Panc1 (cell line): Measurements from ENCODE around the gene PIK3R1. TPM values are rescaled to one million over a fixed set of nuclear protein-coding genes. Genes with fewer than 3 reads are reported as not detected.

Source experiments
- ATAC-seq: fragments of 200-7000 bp; cut with Tn5 transposase; 2 replicates; pipeline ENCODE4 v1.9.1; 2020; ENCODE audit warnings: mild to moderate bottlenecking, moderate library complexity
- BruUV-seq: library from RNA; stranded (reverse); fragments of 400-500 nt; replicated peaks from 2 replicates; lab custom pipeline; 2021; lab: Mats Ljungman, UMichigan
- CTCF ChIA-PET: fragments of 300-600 bp; sonication (Branson Sonifier 250); formaldehyde crosslinking; loops from one replicate; lab custom pipeline; 2022; ENCODE audit warnings: antibody characterized with exemption; lab: Charles Lee
- POLR2A ChIA-PET: fragments of 300-600 bp; sonication (Branson Sonifier 250); formaldehyde crosslinking; loops from one replicate; lab custom pipeline; 2022; ENCODE audit warnings: antibody characterized with exemption; lab: Charles Lee
- DNase-seq: peaks from one replicate; pipeline ENCODE4 v3.0.0-alpha.2; 2010; ENCODE audit warnings: low read depth, low spot score
- H3K27ac ChIP-seq: 2 replicates; pipeline ENCODE4 v1.5.1; 2011; ENCODE audit warnings: mild to moderate bottlenecking, low read length, inconsistent platforms
- H3K27me3 ChIP-seq: fragments of 200-500 bp; sonication (Bioruptor generic); 2 replicates; pipeline ENCODE4 v1.6.0; 2014; ENCODE audit warnings: low read length, inconsistent platforms; ENCODE audit not compliant: control insufficient read depth, insufficient read depth
- H3K36me3 ChIP-seq: fragments of 200-500 bp; sonication (Bioruptor generic); 2 replicates; pipeline ENCODE4 v1.5.1; 2014; ENCODE audit warnings: inconsistent platforms, mild to moderate bottlenecking, low read length, moderate library complexity; ENCODE audit not compliant: control insufficient read depth, insufficient read depth
- H3K4me1 ChIP-seq: 2 replicates; pipeline ENCODE4 v1.5.1; 2011; ENCODE audit warnings: inconsistent platforms, mild to moderate bottlenecking, low read length, moderate library complexity; ENCODE audit not compliant: control insufficient read depth, insufficient read depth
- H3K4me3 ChIP-seq, 2 experiments: 2 replicates each; pipeline ENCODE4 v1.5.1; 2011 to 2012; ENCODE audit warnings: low read depth in 2 of 2, low read length in 2 of 2, mild to moderate bottlenecking in 2 of 2, inconsistent platforms in 1 of 2, moderate library complexity in 1 of 2
- H3K9me3 ChIP-seq: fragments of 200-500 bp; sonication (Bioruptor generic); 2 replicates; pipeline ENCODE4 v1.5.1; 2014; ENCODE audit warnings: low read depth, mild to moderate bottlenecking, inconsistent platforms, low read length, moderate library complexity; ENCODE audit not compliant: control insufficient read depth, insufficient read depth
- POLR2AphosphoS5 ChIP-seq: IDR thresholded peaks from 2 replicates; pipeline ENCODE4 v1.6.1; 2012; ENCODE audit warnings: mild to moderate bottlenecking, low read depth, low read length, moderate library complexity
- SIN3A ChIP-seq: IDR thresholded peaks from 2 replicates; pipeline ENCODE4 v1.6.1; 2012; ENCODE audit warnings: low read depth, mild to moderate bottlenecking, low read length, moderate library complexity, borderline replicate concordance; ENCODE audit not compliant: insufficient read depth
- TCF7L2 ChIP-seq: IDR thresholded peaks from 2 replicates; pipeline ENCODE4 v1.6.1; 2011; ENCODE audit warnings: mild to moderate bottlenecking, low read depth, low read length, inconsistent platforms
- in situ Hi-C: cut with HindIII; loops from 2 replicates; pipeline ENCODE4 v1.10.0; 2016; ENCODE audit warnings: low sequenced_read_pairs, low pct_unique_long_range_greater_than_20kb
- intact Hi-C: fragments of 100-400 bp; cut with micrococcal nuclease; formaldehyde crosslinking; loops from one replicate; pipeline ENCODE4 v1.10.0; 2022; ENCODE audit not compliant: unreplicated experiment
- total RNA-seq: library from RNA; stranded (reverse); gene quantifications from one replicate; pipeline ENCODE4 v1.2.1, GENCODE V29; 2021; ENCODE audit not compliant: unreplicated experiment
- TF ChIP-seq, protein P1 (sequence below): fragments of 450-650 bp; IDR thresholded peaks from 2 replicates; pipeline ENCODE4 v1.5.1; 2017; ENCODE audit warnings: mild to moderate bottlenecking
- TF ChIP-seq, protein P2 (sequence below), 2 experiments: IDR thresholded peaks; 2 replicates each; pipeline ENCODE4 v1.6.1; 2011 to 2012; ENCODE audit warnings: low read depth in 2 of 2, control low read depth in 1 of 2, low read length in 1 of 2, mild to moderate bottlenecking in 1 of 2, moderate library complexity in 1 of 2; ENCODE audit not compliant: insufficient read depth in 1 of 2

PIK3R1 gene
- total RNA-seq, 1 experiment from 2014 or later: 23.4 TPM

DNA sequence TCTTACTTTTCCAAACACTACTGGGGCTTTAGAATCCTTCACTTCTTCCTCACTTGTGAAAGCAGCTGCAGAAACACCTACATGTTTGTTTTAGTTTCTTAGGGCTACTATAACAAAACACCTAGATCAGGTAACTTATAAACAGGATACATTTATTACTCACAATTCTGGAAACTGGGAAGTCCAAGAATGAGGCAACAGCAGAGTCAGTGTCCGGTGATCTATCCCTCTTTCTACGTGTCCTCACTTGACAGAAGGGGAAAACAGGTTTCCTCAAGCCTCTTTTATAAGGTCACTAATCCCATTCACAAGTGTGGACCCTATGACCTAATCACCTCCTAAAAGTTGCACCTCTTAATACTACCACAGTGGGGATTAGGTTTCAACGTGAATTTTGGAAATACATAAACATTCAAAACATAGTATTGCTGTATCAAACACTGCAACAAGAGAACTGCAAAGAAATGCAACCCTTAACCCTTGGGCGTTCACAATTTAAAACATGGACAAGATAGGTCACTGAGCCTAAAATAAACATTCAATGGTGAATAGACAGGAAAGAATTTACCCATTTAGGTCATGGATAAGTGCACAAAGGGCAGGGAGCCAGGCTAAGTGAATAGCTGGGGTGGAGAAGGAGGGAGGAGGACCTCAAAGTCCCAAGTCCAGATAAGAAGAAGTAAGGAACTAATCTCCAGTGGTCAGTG, 104.3 kb downstream of the PIK3R1 start:
- intact Hi-C loops (no loop called here), in situ Hi-C loops (no loop called here)
- no peak for DNase-seq
- no TSS peak for BruUV-seq
- ChIA-PET POLR2A (no interaction called here), CTCF (no interaction called here)
- Histone ChIP-seq H3K27ac (no peak overlapping the region), H3K9me3 (no peaks in the 10 kb centered on the region), H3K36me3 (no peaks in the 10 kb centered on the region), H3K4me1 (no peaks in the 10 kb centered on the region), H3K4me3 (no peak overlapping the region), H3K27me3 (no peaks in the 10 kb centered on the region)
- ATAC-seq: no peak
- no peak for TF ChIP-seq SIN3A

DNA sequence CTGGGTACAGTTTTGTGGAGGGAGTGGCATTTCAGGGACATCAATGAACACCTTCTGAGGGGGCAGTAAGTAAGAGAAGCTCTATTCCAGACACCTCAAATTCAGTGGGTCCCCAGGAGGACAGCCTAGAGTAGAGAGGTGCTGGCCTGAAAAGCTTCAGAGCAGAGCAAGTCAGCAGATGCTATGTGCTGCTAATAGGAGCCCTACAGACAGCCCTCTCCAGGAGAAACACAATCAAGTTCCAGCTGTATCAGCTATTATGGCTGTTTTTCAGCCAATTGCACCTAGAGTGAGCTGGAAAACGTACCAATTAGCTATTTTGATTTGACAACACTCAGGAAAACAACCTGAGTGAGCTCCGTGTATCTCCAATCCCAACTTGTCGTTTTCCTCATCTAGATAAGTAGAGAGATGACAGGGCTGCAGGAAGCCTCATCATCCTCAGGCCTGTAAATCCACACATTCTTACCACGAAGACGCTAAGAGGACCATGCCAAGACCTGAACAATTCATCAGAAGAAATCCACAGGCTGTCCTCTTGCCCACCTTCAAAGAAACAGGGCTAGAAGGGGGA, 104.9 kb downstream of the PIK3R1 start:
- H3K27ac ChIP-seq: no peak overlapping the region
- ATAC-seq: no peak
- ChIA-PET CTCF (interaction anchor here (0.6 kb wide), 1 partner anchor 143 kb away, joined by 4 read pairs; no protein-coding TSS in a partner anchor), POLR2A (no interaction called here)
- H3K4me3 ChIP-seq: no peak overlapping the region
- no peaks in the 10 kb centered on the region for H3K36me3 ChIP-seq
- no peaks in the 10 kb centered on the region for H3K27me3 ChIP-seq
- H3K4me1 ChIP-seq: no peaks in the 10 kb centered on the region
- no TSS peak for BruUV-seq
- intact Hi-C loops (no loop called here), in situ Hi-C loops (no loop called here)
- no peak for DNase-seq
- TF ChIP-seq SIN3A: no peak
- no peak for TF ChIP-seq POLR2AphosphoS5
- no peak for TF ChIP-seq TCF7L2
- TF ChIP-seq, protein P1, sequence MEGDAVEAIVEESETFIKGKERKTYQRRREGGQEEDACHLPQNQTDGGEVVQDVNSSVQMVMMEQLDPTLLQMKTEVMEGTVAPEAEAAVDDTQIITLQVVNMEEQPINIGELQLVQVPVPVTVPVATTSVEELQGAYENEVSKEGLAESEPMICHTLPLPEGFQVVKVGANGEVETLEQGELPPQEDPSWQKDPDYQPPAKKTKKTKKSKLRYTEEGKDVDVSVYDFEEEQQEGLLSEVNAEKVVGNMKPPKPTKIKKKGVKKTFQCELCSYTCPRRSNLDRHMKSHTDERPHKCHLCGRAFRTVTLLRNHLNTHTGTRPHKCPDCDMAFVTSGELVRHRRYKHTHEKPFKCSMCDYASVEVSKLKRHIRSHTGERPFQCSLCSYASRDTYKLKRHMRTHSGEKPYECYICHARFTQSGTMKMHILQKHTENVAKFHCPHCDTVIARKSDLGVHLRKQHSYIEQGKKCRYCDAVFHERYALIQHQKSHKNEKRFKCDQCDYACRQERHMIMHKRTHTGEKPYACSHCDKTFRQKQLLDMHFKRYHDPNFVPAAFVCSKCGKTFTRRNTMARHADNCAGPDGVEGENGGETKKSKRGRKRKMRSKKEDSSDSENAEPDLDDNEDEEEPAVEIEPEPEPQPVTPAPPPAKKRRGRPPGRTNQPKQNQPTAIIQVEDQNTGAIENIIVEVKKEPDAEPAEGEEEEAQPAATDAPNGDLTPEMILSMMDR: no peak
- TF ChIP-seq, protein P2, sequence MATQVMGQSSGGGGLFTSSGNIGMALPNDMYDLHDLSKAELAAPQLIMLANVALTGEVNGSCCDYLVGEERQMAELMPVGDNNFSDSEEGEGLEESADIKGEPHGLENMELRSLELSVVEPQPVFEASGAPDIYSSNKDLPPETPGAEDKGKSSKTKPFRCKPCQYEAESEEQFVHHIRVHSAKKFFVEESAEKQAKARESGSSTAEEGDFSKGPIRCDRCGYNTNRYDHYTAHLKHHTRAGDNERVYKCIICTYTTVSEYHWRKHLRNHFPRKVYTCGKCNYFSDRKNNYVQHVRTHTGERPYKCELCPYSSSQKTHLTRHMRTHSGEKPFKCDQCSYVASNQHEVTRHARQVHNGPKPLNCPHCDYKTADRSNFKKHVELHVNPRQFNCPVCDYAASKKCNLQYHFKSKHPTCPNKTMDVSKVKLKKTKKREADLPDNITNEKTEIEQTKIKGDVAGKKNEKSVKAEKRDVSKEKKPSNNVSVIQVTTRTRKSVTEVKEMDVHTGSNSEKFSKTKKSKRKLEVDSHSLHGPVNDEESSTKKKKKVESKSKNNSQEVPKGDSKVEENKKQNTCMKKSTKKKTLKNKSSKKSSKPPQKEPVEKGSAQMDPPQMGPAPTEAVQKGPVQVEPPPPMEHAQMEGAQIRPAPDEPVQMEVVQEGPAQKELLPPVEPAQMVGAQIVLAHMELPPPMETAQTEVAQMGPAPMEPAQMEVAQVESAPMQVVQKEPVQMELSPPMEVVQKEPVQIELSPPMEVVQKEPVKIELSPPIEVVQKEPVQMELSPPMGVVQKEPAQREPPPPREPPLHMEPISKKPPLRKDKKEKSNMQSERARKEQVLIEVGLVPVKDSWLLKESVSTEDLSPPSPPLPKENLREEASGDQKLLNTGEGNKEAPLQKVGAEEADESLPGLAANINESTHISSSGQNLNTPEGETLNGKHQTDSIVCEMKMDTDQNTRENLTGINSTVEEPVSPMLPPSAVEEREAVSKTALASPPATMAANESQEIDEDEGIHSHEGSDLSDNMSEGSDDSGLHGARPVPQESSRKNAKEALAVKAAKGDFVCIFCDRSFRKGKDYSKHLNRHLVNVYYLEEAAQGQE (IDR thresholded peaks at IDR 0.05; ENCODE audit: insufficient read depth in 1 of 2, low read depth in 2 of 2, low read length in 1 of 2): no peak
- no peaks in the 10 kb centered on the region for H3K9me3 ChIP-seq

DNA sequence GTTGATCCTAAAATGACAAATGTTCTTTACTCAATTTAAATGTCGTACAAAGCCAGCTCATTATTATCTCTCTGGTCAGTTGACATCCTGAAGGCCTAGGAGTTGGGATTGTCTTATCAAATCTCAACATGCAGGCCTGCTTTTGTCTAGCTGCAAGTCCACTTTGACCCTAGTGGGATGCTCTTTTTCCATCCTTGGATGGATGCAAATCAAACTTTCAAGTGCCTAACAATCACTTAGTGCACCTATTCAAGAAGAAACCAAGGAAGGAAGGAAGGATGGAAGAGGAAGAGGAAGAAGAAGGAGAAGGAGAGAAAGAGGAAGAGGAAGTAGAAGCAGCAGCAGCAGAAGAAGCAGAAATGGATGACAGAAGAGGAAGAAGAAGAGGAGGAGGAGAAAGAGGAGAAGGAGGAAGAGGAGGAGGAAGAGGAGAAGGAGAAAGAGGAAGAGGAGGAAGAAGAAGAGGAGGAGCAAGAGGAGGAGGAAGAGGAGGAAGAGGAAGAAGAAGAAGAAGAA, 109.6 kb downstream of the PIK3R1 start:
- no TSS peak for BruUV-seq
- ATAC-seq (no peak), DNase-seq (no peak)
- Histone ChIP-seq H3K36me3 (no peaks in the 10 kb centered on the region), H3K27ac (no peak overlapping the region), H3K27me3 (no peaks in the 10 kb centered on the region), H3K9me3 (no peaks in the 10 kb centered on the region), H3K4me1 (no peaks in the 10 kb centered on the region), H3K4me3 (no peak overlapping the region)
- TF ChIP-seq, protein P2 (IDR thresholded peaks at IDR 0.05; ENCODE audit: insufficient read depth in 1 of 2, low read depth in 2 of 2, low read length in 1 of 2): no peak
- no peak for TF ChIP-seq SIN3A
- no peak for TF ChIP-seq POLR2AphosphoS5
- TF ChIP-seq, protein P1: no peak
- TF ChIP-seq TCF7L2: no peak
- ChIA-PET CTCF (no interaction called here), POLR2A (interaction anchor here (0.7 kb wide), 1 partner anchor 13 kb away, joined by 3 read pairs; no protein-coding TSS in a partner anchor)
- in situ Hi-C loops: no loop called here
- intact Hi-C loops: no loop called here
